Breast epithelium (tissue), 3 donors: ENCODE measurements around the gene AHI1.

Source experiments
- CTCF ChIP-seq, 3 donors: fragments of 450-650 bp; IDR thresholded peaks; one replicate each; pipeline ENCODE4 v1.5.1; 2016 to 2017; ENCODE audit warnings: antibody characterized with exemption in 3 of 3, mild to moderate bottlenecking in 3 of 3, moderate library complexity in 3 of 3
- POLR2A ChIP-seq: fragments of 450-650 bp; IDR thresholded peaks from one replicate; pipeline ENCODE4 v1.6.1; 2016; ENCODE audit warnings: antibody characterized with exemption, mild to moderate bottlenecking, moderate library complexity
- POLR2AphosphoS5 ChIP-seq, 3 donors: sonication (generic); formaldehyde crosslinking; IDR thresholded peaks; one replicate each; pipeline ENCODE4 v1.6.1; 2017; ENCODE audit warnings: antibody characterized with exemption in 3 of 3

GRCh38 chr6:135331002-135331401 lies 166.5 kb downstream of the AHI1 start:
- no peak for TF ChIP-seq CTCF (IDR thresholded peaks at IDR 0.05)
- TF ChIP-seq POLR2AphosphoS5 (IDR thresholded peaks at IDR 0.05), result no peak
- TF ChIP-seq POLR2A, result no peak
